GM10266 (cell line): Measurements from ENCODE around the gene LYZL6.
"Not testable (repeated sequence)": the region's sequence is repeated elsewhere in the genome, so short reads cannot be mapped to it uniquely, and the experiment has no call there.

Experiments
- DNase-seq: peaks from one replicate; pipeline ENCODE4 v3.0.0; 2012; ENCODE audit errors: extremely low spot score
- TF ChIP-seq, protein P1 (sequence below): IDR thresholded peaks from 2 replicates; pipeline ENCODE4 v1.5.1; 2012; ENCODE audit warnings: mild to moderate bottlenecking, low read depth; ENCODE audit not compliant: control insufficient read depth, insufficient read depth; ENCODE audit errors: missing control alignments

The LYZL6 gene

DNA sequence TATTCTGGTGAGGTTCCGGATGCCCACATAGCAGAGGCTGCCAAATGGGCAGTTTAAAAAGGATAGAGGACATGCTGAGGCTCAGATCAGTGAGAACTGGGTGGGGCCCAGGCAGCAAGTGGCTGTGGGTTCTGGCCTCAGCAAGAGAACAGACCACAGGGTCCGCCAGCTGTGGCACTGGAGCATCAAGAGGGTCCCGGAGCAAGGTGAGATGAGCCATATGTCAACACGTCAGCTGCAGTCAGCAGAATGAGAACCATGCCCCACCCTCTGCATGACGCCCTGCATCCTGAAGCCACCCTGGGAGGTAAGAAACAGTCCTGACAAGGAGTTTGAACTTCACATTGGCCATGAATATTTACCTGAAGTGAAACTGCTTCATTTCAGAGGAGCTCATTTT is 43.2 kb downstream of the LYZL6 start:
- no peak for DNase-seq
- TF ChIP-seq, protein P1, sequence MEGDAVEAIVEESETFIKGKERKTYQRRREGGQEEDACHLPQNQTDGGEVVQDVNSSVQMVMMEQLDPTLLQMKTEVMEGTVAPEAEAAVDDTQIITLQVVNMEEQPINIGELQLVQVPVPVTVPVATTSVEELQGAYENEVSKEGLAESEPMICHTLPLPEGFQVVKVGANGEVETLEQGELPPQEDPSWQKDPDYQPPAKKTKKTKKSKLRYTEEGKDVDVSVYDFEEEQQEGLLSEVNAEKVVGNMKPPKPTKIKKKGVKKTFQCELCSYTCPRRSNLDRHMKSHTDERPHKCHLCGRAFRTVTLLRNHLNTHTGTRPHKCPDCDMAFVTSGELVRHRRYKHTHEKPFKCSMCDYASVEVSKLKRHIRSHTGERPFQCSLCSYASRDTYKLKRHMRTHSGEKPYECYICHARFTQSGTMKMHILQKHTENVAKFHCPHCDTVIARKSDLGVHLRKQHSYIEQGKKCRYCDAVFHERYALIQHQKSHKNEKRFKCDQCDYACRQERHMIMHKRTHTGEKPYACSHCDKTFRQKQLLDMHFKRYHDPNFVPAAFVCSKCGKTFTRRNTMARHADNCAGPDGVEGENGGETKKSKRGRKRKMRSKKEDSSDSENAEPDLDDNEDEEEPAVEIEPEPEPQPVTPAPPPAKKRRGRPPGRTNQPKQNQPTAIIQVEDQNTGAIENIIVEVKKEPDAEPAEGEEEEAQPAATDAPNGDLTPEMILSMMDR: no peak

- no peak for DNase-seq
- TF ChIP-seq, protein P1: no peak
These were observed 45.0 kb downstream of the LYZL6 start for GRCh38 chr17:35898283-35899070.

DNA sequence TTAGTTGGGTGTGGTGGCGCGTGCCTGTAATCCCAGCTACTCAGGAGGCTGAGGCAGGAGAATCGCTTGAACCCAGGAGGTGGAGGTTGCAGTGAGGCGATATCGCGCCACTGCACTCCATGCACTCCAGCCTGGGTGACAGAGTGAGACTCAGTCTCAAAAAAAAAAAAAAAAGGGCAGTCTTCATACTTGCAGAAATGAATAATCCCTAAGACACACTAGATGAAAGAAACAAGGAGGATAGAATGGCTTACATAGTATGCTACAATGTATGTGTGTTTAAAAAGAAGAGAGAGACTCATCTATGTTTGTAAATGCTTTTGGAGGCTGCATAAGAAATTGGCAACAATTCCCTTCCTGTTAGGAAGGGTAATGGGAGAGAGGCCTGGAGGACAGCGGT is 45.7 kb downstream of the LYZL6 start:
- DNase-seq: not testable (repeated sequence)

DNA sequence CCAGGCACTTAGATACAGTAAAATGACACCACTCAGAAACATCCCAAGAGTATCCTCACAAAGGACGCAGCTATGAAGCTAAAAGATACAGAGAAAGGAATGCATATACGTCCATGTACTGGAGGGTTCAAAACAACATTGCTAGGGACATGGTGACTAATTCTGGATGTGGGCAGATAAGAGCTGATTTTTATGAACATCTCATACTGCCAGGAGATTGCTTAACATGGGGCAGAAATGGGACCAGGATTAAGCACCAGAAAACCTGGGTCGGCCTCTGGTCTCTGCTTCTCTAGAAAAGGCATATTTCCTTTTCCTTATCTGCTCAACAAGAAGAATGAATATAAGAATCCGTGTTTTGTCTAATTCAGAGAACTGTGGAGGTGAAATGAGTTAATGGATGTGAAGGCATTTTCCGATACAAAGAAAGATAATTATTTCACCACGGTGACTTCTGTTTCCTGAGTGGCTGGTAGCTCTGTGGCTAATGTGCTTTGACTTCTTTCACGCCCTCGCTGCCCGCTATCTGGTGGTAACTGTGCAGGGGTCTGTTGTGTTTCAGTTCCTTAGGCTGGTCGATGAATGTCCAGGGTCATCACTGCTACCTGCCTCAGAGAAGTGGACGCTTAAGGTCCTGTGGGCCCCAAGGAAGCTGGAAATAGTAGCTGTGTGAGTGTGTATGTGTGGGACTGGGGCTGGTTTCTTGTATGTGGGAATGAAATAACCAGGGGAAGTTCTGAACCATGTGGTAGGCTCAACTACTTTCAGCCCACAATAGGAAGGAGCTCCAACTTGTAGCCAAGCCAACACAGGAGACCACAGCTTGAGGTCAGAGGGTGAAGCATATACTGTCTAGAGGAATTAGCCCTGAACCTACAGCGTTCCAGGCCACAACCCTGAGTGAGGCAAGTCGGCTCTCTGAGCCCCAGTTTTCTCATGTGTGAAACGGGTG is 47.6 kb downstream of the LYZL6 start:
- DNase-seq: peak; percentile 40
- TF ChIP-seq, protein P1: no peak

GRCh38 chr17:35894206-35894605 is 49.3 kb downstream of the LYZL6 start:
- TF ChIP-seq, protein P1: no peak
- no peak for DNase-seq

DNA sequence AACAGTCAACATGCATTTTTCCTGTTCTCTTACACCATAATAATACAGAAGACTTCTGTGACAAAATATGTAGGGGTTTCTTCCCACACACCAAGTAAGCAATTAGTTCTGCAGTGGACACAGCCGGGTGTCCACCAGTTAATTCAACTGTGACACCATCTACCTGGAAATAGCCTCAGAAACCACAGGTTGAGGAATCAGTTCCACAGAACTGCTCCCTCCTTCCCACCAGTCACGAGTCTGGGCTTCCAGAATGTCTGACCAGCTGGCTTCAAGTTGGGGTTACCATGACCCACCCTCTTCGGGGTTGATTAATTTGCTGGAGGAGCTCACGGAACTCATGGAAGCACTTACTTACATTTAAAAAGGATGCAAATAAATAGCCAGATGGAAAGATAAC is 49.8 kb downstream of the LYZL6 start:
- DNase-seq: no peak
- TF ChIP-seq, protein P1: no peak

DNA sequence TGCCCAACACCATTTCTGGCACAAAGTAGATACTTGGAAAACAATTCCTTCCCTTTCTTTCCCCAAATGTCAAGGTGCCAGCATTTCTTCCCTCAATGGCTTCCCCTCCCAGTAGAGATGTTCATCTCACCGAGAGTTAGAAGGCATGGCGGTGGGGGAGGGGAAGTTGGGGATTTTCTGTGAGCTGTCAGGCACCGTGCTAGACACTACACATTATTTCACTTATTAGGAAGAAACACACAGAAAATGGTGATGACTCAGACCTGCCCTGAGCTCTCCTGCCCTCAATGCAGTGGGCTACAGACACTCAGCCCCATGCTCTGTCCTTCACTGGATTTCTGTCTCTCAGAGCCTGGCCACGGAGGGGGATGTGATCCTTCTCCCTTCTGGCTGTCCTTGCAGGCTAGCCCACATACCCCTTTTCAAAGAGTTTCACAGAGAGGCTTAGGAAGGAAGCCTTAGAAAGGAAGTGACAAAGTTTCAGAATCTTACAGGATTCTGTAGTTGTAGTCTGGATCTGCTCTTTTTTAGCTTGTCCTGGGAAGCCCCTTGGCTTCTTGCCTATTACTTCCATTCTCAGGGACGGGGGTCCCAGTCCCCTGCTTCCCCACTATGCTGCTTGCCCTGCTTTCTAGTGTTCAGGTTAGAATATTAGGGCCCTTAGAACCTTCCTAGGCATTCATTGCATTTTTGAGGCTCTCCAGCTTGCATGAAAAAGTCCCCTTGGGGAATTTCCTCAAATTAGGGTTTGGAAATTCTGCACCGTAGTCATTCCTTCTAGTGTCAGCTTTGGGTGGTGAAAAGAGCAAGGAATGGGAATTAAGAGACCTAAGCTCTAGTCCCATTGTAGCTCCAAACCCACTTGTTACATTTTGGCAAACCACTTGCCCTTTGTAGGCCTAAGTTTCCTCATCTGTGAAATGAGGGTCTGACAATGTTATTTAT is 51.1 kb downstream of the LYZL6 start:
- TF ChIP-seq, protein P1: no peak
- peak; percentile 37 for DNase-seq
